Measurements from ENCODE around the gene KLF7. TPM values are rescaled to one million over a fixed set of nuclear protein-coding genes. Genes with fewer than 3 reads are reported as not detected.

Gene KLF7
- total RNA-seq, 1 experiment from 2014 or later = 24.9 TPM

GRCh38 chr2:207141386-207141785 lies 24.4 kb downstream of the KLF7 start:
- no peak for TF ChIP-seq CTCF (IDR thresholded peaks at IDR 0.05; ENCODE audit: unreplicated experiment)
- intact Hi-C loops (cut with micrococcal nuclease; ENCODE audit: unreplicated experiment) = no loop called here
- Mint-ChIP-seq H3K27ac (ENCODE audit: unreplicated experiment) (no peak overlapping the region), H3K27me3 (ENCODE audit: unreplicated experiment) (no peaks in the 10 kb centered on the region), H3K36me3 (ENCODE audit: insufficient read depth, unreplicated experiment) (peaks cover 16% of the 10 kb centered on the region), H3K4me1 (ENCODE audit: low read depth, unreplicated experiment) (peaks cover 28% of the 10 kb centered on the region), H3K4me3 (ENCODE audit: low read depth, unreplicated experiment) (no peak overlapping the region), H3K9me3 (ENCODE audit: low read depth, unreplicated experiment) (no peaks in the 10 kb centered on the region)
- no TSS peak for BruUV-seq (replicated peaks)
- no peak for DNase-seq
- CTCF ChIA-PET = no interaction called here

- Mint-ChIP-seq H3K4me3 (ENCODE audit: low read depth, unreplicated experiment) (no peak overlapping the region), H3K27ac (ENCODE audit: unreplicated experiment) (no peak overlapping the region), H3K27me3 (ENCODE audit: unreplicated experiment) (no peaks in the 10 kb centered on the region), H3K4me1 (ENCODE audit: low read depth, unreplicated experiment) (peaks cover 39% of the 10 kb centered on the region), H3K36me3 (ENCODE audit: insufficient read depth, unreplicated experiment) (peaks cover 20% of the 10 kb centered on the region), H3K9me3 (ENCODE audit: low read depth, unreplicated experiment) (no peaks in the 10 kb centered on the region)
- no TSS peak for BruUV-seq (replicated peaks)
- DNase-seq = no peak
- intact Hi-C loops (cut with micrococcal nuclease; ENCODE audit: unreplicated experiment) = no loop called here
- CTCF ChIA-PET = no interaction called here
- TF ChIP-seq CTCF (IDR thresholded peaks at IDR 0.05; ENCODE audit: unreplicated experiment) = no peak
Measured at GRCh38 chr2:207140265-207140664, 25.5 kb downstream of the KLF7 start.

GRCh38 chr2:207139552-207139951 lies 26.2 kb downstream of the KLF7 start:
- peaks cover 18% of the 10 kb centered on the region for H3K36me3 Mint-ChIP-seq (ENCODE audit: insufficient read depth, unreplicated experiment)
- H3K27ac Mint-ChIP-seq (ENCODE audit: unreplicated experiment) = no peak overlapping the region

GRCh38 chr2:207138627-207139297 lies 27.0 kb downstream of the KLF7 start:
- no peak for DNase-seq
- intact Hi-C loops (cut with micrococcal nuclease; ENCODE audit: unreplicated experiment) = no loop called here
- Mint-ChIP-seq H3K36me3 (ENCODE audit: insufficient read depth, unreplicated experiment) (peaks cover 12% of the 10 kb centered on the region), H3K27ac (ENCODE audit: unreplicated experiment) (no peak overlapping the region), H3K4me3 (ENCODE audit: low read depth, unreplicated experiment) (no peak overlapping the region), H3K4me1 (ENCODE audit: low read depth, unreplicated experiment) (peaks cover 44% of the 10 kb centered on the region), H3K9me3 (ENCODE audit: low read depth, unreplicated experiment) (no peaks in the 10 kb centered on the region), H3K27me3 (ENCODE audit: unreplicated experiment) (no peaks in the 10 kb centered on the region)
- no TSS peak for BruUV-seq (replicated peaks)
- TF ChIP-seq CTCF (IDR thresholded peaks at IDR 0.05; ENCODE audit: unreplicated experiment) = no peak
- CTCF ChIA-PET = no interaction called here

More at GRCh38 chr2:207139552-207139951, 26.2 kb downstream of the KLF7 start:
- intact Hi-C loops (cut with micrococcal nuclease; ENCODE audit: unreplicated experiment) = no loop called here
- BruUV-seq (replicated peaks) = no TSS peak
- CTCF ChIA-PET = no interaction called here
- TF ChIP-seq CTCF (IDR thresholded peaks at IDR 0.05; ENCODE audit: unreplicated experiment) = no peak
- Mint-ChIP-seq H3K4me1 (ENCODE audit: low read depth, unreplicated experiment) (peaks cover 44% of the 10 kb centered on the region), H3K9me3 (ENCODE audit: low read depth, unreplicated experiment) (no peaks in the 10 kb centered on the region), H3K4me3 (ENCODE audit: low read depth, unreplicated experiment) (no peak overlapping the region), H3K27me3 (ENCODE audit: unreplicated experiment) (no peaks in the 10 kb centered on the region)
- DNase-seq = no peak

Measured in Calu3 (cell line).